IMR-90 (cell line): ENCODE results near the gene TMEM163.

Source experiments
- BHLHE40 ChIP-seq: fragments of 150-350 bp; IDR thresholded peaks from 2 replicates; pipeline ENCODE4 v1.6.1; 2016; ENCODE audit warnings: mild to moderate bottlenecking, low read depth, low read length
- CEBPB ChIP-seq: IDR thresholded peaks from 2 replicates; pipeline ENCODE4 v1.6.1; 2012; ENCODE audit warnings: low read depth, low read length, improper control_type of control experiment
- CHD1 ChIP-seq: IDR thresholded peaks from 2 replicates; pipeline ENCODE4 v1.6.1; 2012; ENCODE audit warnings: low read depth, low read length, improper control_type of control experiment
- CTCF ChIP-seq: conservative IDR thresholded peaks from 2 replicates; pipeline ENCODE4 v1.5.1; 2012; ENCODE audit warnings: mild to moderate bottlenecking, low read depth, low read length, improper control_type of control experiment
- MAFK ChIP-seq: IDR thresholded peaks from 2 replicates; pipeline ENCODE4 v1.6.1; 2012; ENCODE audit warnings: low read depth, low read length, improper control_type of control experiment
- MAZ ChIP-seq: IDR thresholded peaks from 2 replicates; pipeline ENCODE4 v1.6.1; 2012; ENCODE audit warnings: low read depth, mild to moderate bottlenecking, low read length, improper control_type of control experiment, moderate library complexity, borderline replicate concordance
- MXI1 ChIP-seq: IDR thresholded peaks from 2 replicates; pipeline ENCODE4 v1.6.1; 2012; ENCODE audit warnings: low read depth, mild to moderate bottlenecking, low read length, moderate library complexity, borderline replicate concordance
- NFE2L2 ChIP-seq: fragments of 150-350 bp; IDR thresholded peaks from 2 replicates; pipeline ENCODE4 v1.6.1; 2016; ENCODE audit warnings: low read depth, mild to moderate bottlenecking, low read length
- POLR2A ChIP-seq: IDR thresholded peaks from 2 replicates; pipeline ENCODE4 v1.6.1; 2012; ENCODE audit warnings: mild to moderate bottlenecking, low read depth, low read length
- RAD21 ChIP-seq: IDR thresholded peaks from 2 replicates; pipeline ENCODE4 v1.6.1; 2012; ENCODE audit warnings: low read length, improper control_type of control experiment
- RCOR1 ChIP-seq: IDR thresholded peaks from 2 replicates; pipeline ENCODE4 v1.6.1; 2012; ENCODE audit warnings: mild to moderate bottlenecking, low read length, improper control_type of control experiment; ENCODE audit not compliant: insufficient replicate concordance
- RFX5 ChIP-seq: IDR thresholded peaks from 2 replicates; pipeline ENCODE4 v1.8.0; 2012; ENCODE audit warnings: low read depth, mild to moderate bottlenecking, low read length, moderate library complexity
- SMC3 ChIP-seq: fragments of 150-350 bp; IDR thresholded peaks from 2 replicates; pipeline ENCODE4 v1.6.1; 2016; ENCODE audit warnings: low read depth, mild to moderate bottlenecking, antibody characterized with exemption, low read length, moderate library complexity
- USF2 ChIP-seq: fragments of 150-350 bp; IDR thresholded peaks from 2 replicates; pipeline ENCODE4 v1.6.1; 2017; ENCODE audit warnings: mild to moderate bottlenecking, antibody characterized with exemption, low read length, low read depth

- TF ChIP-seq SMC3: no peak
- no peak for TF ChIP-seq CTCF
- no peak for TF ChIP-seq POLR2A
- no peak for TF ChIP-seq MAFK
- no peak for TF ChIP-seq BHLHE40
- no peak for TF ChIP-seq NFE2L2
- TF ChIP-seq MAZ: no peak
- no peak for TF ChIP-seq CEBPB
- TF ChIP-seq USF2: no peak
- no peak for TF ChIP-seq RCOR1
- no peak for TF ChIP-seq RFX5
- TF ChIP-seq RAD21: no peak
- TF ChIP-seq CHD1: no peak
- TF ChIP-seq MXI1: no peak
Measured at GRCh38 chr2:134536296-134536695, 182.5 kb downstream of the TMEM163 start.
